HCT116 (cell line): ENCODE results near the gene ZNF512. TPM values are rescaled to one million over a fixed set of nuclear protein-coding genes. Genes with fewer than 3 reads are reported as not detected.

Experiments used
- ATAC-seq: fragments of 200-7000 bp; cut with Tn5 transposase; 2 replicates; pipeline ENCODE4 v1.9.1; 2020; ENCODE audit warnings: mild to moderate bottlenecking, moderate library complexity
- BruUV-seq: library from RNA; stranded (reverse); fragments of 400-500 nt; replicated peaks from 2 replicates; lab custom pipeline; 2021; lab: Mats Ljungman, UMichigan
- CTCF ChIA-PET: fragments of 300-600 bp; sonication (Branson Sonifier 250); formaldehyde crosslinking; loops from one replicate; lab custom pipeline; 2021; ENCODE audit warnings: antibody characterized with exemption; lab: Charles Lee
- POLR2A ChIA-PET: fragments of 300-600, 350-600 bp; sonication (Branson Sonifier 250); formaldehyde crosslinking; loops from one replicate; lab custom pipeline; 2021; ENCODE audit warnings: antibody characterized with exemption; lab: Charles Lee
- RAD21 ChIA-PET, 2 experiments: fragments of 300-600 bp; sonication (Branson Sonifier 250); formaldehyde crosslinking; loops; one replicate each; lab custom pipeline; 2023; ENCODE audit warnings: low total read pairs in 2 of 2; ENCODE audit not compliant: uncharacterized antibody in 2 of 2, unreplicated experiment in 2 of 2, low non-redundant PET in 1 of 2; lab: Charles Lee
- DNase-seq: peaks from one replicate; pipeline ENCODE4 v3.0.0-alpha.2; 2010; ENCODE audit warnings: low read depth, low spot score
- H2AFZ ChIP-seq: fragments of 200-600 bp; shearing (Covaris generic), sonication (generic); 2 replicates; pipeline ENCODE4 v1.6.1; 2017; ENCODE audit warnings: low read depth, mixed run types, mixed read lengths, antibody characterized with exemption, low read length; ENCODE audit not compliant: poor library complexity, severe bottlenecking
- H3K27ac ChIP-seq: 2 replicates; pipeline ENCODE4 v1.5.1; 2012; ENCODE audit warnings: low read depth, low read length
- H3K27me3 ChIP-seq: fragments of 200-600 bp; sonication (generic); 2 replicates; pipeline ENCODE4 v1.6.1; 2016; ENCODE audit warnings: mixed run types, low read length, mixed read lengths; ENCODE audit not compliant: insufficient read depth
- H3K36me3 ChIP-seq, 2 experiments: fragments of 200-500 bp in 1 of 2; fragments of 200-600 bp in 1 of 2; sonication (Bioruptor generic) in 1 of 2; sonication (generic) in 1 of 2; 2 replicates each; pipeline versions ENCODE4 v1.5.1 to v1.6.1; 2014 to 2016; ENCODE audit warnings: low read length in 2 of 2, inconsistent platforms in 1 of 2, mixed read lengths in 1 of 2, mixed run types in 1 of 2; ENCODE audit not compliant: insufficient read depth in 2 of 2, control insufficient read depth in 1 of 2
- H3K4me1 ChIP-seq, 2 experiments: fragments of 200-600 bp in 1 of 2; sonication (generic) in 1 of 2; 2 replicates each; pipeline versions ENCODE4 v1.5.1 to v1.6.1; 2012 to 2017; ENCODE audit warnings: low read length in 2 of 2, inconsistent platforms in 1 of 2, mild to moderate bottlenecking in 1 of 2, mixed read lengths in 1 of 2, mixed run types in 1 of 2, moderate library complexity in 1 of 2; ENCODE audit not compliant: insufficient read depth in 2 of 2, control insufficient read depth in 1 of 2
- H3K4me2 ChIP-seq: fragments of 200-600 bp; sonication (generic); 2 replicates; pipeline ENCODE4 v1.6.1; 2017; ENCODE audit warnings: mixed run types, low read length, mixed read lengths
- H3K4me3 ChIP-seq, 2 experiments: fragments of 200-600 bp in 1 of 2; sonication (generic) in 1 of 2; replicated peaks in 1 of 2; 2 replicates each; pipeline ENCODE4 v1.5.1; 2011 to 2016; ENCODE audit warnings: low read length in 2 of 2, control low read depth in 1 of 2, low read depth in 1 of 2, mild to moderate bottlenecking in 1 of 2, mixed read lengths in 1 of 2, mixed run types in 1 of 2
- H3K79me2 ChIP-seq: fragments of 200-600 bp; sonication (generic); 2 replicates; pipeline ENCODE4 v1.6.1; 2017; ENCODE audit warnings: mild to moderate bottlenecking, mixed run types, low read length, moderate library complexity, mixed read lengths; ENCODE audit not compliant: insufficient read depth
- H3K9ac ChIP-seq: fragments of 200-600 bp; sonication (generic); 2 replicates; pipeline ENCODE4 v1.6.1; 2016; ENCODE audit warnings: low read length, mixed read lengths
- H3K9me2 ChIP-seq: fragments of 200-600 bp; sonication (generic), shearing (Covaris generic); 2 replicates; pipeline ENCODE4 v1.6.1; 2017; ENCODE audit warnings: mixed run types, mild to moderate bottlenecking, moderate library complexity; ENCODE audit not compliant: insufficient read depth
- H3K9me3 ChIP-seq, 2 experiments: fragments of 200-500 bp in 1 of 2; fragments of 200-600 bp in 1 of 2; sonication (Bioruptor generic) in 1 of 2; sonication (generic) in 1 of 2; 2 replicates each; pipeline ENCODE4 v1.6.1; 2014 to 2017; ENCODE audit warnings: low read length in 2 of 2, mixed read lengths in 2 of 2, inconsistent platforms in 1 of 2, low read depth in 1 of 2, mild to moderate bottlenecking in 1 of 2, mixed run types in 1 of 2, moderate library complexity in 1 of 2; ENCODE audit not compliant: control insufficient read depth in 1 of 2, insufficient read depth in 1 of 2
- H4K20me1 ChIP-seq: fragments of 200-600 bp; sonication (generic), shearing (Covaris generic); 2 replicates; pipeline ENCODE4 v1.6.1; 2017; ENCODE audit warnings: mixed run types, mild to moderate bottlenecking, moderate library complexity; ENCODE audit not compliant: insufficient read depth
- ATF3 ChIP-seq: IDR thresholded peaks from 2 replicates; pipeline ENCODE4 v1.6.1; 2012
- CBX3 ChIP-seq: IDR thresholded peaks from 2 replicates; pipeline ENCODE4 v1.6.1; 2012; ENCODE audit warnings: low read depth
- CEBPB ChIP-seq: IDR thresholded peaks from 2 replicates; pipeline ENCODE4 v1.6.1; 2012; ENCODE audit warnings: low read depth
- EGR1 ChIP-seq: IDR thresholded peaks from 2 replicates; pipeline ENCODE4 v1.6.1; 2012; ENCODE audit warnings: low read depth
- EZH2phosphoT487 ChIP-seq: fragments of 200-600 bp; IDR thresholded peaks from 2 replicates; pipeline ENCODE4 v1.6.1; 2018; ENCODE audit warnings: antibody characterized with exemption, borderline replicate concordance
- FOSL1 ChIP-seq: IDR thresholded peaks from 2 replicates; pipeline ENCODE4 v1.6.1; 2012; ENCODE audit warnings: low read depth
- POLR2A ChIP-seq: IDR thresholded peaks from 2 replicates; pipeline ENCODE4 v1.7.0; 2011; ENCODE audit warnings: borderline replicate concordance; ENCODE audit not compliant: insufficient read depth, insufficient read length; ENCODE audit errors: extremely low read depth
- SRF ChIP-seq: IDR thresholded peaks from 2 replicates; pipeline ENCODE4 v1.6.1; 2012; ENCODE audit warnings: low read depth
- TCF7L2 ChIP-seq: IDR thresholded peaks from 2 replicates; pipeline ENCODE4 v1.7.0; 2011; ENCODE audit warnings: borderline replicate concordance, inconsistent platforms; ENCODE audit not compliant: insufficient read depth, insufficient read length; ENCODE audit errors: extremely low read depth
- YY1 ChIP-seq: IDR thresholded peaks from 2 replicates; pipeline ENCODE4 v1.6.1; 2011; ENCODE audit warnings: low read length, low read depth, moderate library complexity, mild to moderate bottlenecking; ENCODE audit not compliant: insufficient replicate concordance; ENCODE audit errors: extremely low read depth
- ZBTB33 ChIP-seq: IDR thresholded peaks from 2 replicates; pipeline ENCODE4 v1.6.1; 2011; ENCODE audit warnings: mild to moderate bottlenecking, low read length, moderate library complexity; ENCODE audit not compliant: insufficient replicate concordance; ENCODE audit errors: extremely low read depth
- intact Hi-C: fragments of 100-400 bp; cut with micrococcal nuclease; formaldehyde crosslinking; loops from 2 replicates; pipeline ENCODE4 v1.10.0; 2022
- total RNA-seq: library from RNA; stranded (reverse); gene quantifications from one replicate; pipeline ENCODE4 v1.2.1, GENCODE V29; 2021; ENCODE audit not compliant: unreplicated experiment
- TF ChIP-seq, protein P1 (sequence below): IDR thresholded peaks from 2 replicates; pipeline ENCODE4 v1.6.1; 2012; ENCODE audit warnings: low read depth
- TF ChIP-seq, protein P2 (sequence below), 3 experiments: fragments of 200-600 bp in 1 of 3; sonication (generic) in 1 of 3; IDR thresholded peaks in 2 of 3; conservative IDR thresholded peaks in 1 of 3; 2 replicates each; pipeline ENCODE4 v1.5.1; 2012 to 2017; ENCODE audit warnings: low read depth in 2 of 3, low read length in 2 of 3, antibody characterized with exemption in 1 of 3, borderline replicate concordance in 1 of 3, control low read depth in 1 of 3, mild to moderate bottlenecking in 1 of 3, mixed read lengths in 1 of 3, mixed run types in 1 of 3, moderate library complexity in 1 of 3; ENCODE audit not compliant: insufficient read depth in 1 of 3

The ZNF512 gene
- total RNA-seq, 1 experiment from 2014 or later: 33.0 TPM

- ChIA-PET RAD21 (no interaction called here), CTCF (no interaction called here), POLR2A (no interaction called here)
- Histone ChIP-seq H3K27me3 (no peaks in the 10 kb centered on the region), H3K79me2 (peaks cover 89% of the 10 kb centered on the region), H3K4me3 (no peak overlapping the region), H3K4me1 (no peaks in the 10 kb centered on the region), H3K9me2 (no peaks in the 10 kb centered on the region), H3K9ac (no peak overlapping the region), H3K27ac (no peak overlapping the region), H2AFZ (no peak overlapping the region), H3K36me3 (no peaks in the 10 kb centered on the region), H3K4me2 (no peak overlapping the region), H4K20me1 (peaks cover 14% of the 10 kb centered on the region; the same call in 1 of the 2 replicates), H3K9me3 (0 out of 4 replicates have a peak, but pooled peaks cover 4% of the 10 kb centered on the region in 2 experiments)
- TF ChIP-seq EGR1: no peak
- no peak for TF ChIP-seq ATF3
- no peak for TF ChIP-seq YY1
- TF ChIP-seq TCF7L2: no peak
- TF ChIP-seq ZBTB33: no peak
- TF ChIP-seq POLR2A: no peak
- TF ChIP-seq SRF: no peak
- TF ChIP-seq CBX3: no peak
- TF ChIP-seq, protein P1, sequence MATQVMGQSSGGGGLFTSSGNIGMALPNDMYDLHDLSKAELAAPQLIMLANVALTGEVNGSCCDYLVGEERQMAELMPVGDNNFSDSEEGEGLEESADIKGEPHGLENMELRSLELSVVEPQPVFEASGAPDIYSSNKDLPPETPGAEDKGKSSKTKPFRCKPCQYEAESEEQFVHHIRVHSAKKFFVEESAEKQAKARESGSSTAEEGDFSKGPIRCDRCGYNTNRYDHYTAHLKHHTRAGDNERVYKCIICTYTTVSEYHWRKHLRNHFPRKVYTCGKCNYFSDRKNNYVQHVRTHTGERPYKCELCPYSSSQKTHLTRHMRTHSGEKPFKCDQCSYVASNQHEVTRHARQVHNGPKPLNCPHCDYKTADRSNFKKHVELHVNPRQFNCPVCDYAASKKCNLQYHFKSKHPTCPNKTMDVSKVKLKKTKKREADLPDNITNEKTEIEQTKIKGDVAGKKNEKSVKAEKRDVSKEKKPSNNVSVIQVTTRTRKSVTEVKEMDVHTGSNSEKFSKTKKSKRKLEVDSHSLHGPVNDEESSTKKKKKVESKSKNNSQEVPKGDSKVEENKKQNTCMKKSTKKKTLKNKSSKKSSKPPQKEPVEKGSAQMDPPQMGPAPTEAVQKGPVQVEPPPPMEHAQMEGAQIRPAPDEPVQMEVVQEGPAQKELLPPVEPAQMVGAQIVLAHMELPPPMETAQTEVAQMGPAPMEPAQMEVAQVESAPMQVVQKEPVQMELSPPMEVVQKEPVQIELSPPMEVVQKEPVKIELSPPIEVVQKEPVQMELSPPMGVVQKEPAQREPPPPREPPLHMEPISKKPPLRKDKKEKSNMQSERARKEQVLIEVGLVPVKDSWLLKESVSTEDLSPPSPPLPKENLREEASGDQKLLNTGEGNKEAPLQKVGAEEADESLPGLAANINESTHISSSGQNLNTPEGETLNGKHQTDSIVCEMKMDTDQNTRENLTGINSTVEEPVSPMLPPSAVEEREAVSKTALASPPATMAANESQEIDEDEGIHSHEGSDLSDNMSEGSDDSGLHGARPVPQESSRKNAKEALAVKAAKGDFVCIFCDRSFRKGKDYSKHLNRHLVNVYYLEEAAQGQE: no peak
- TF ChIP-seq EZH2phosphoT487: no peak
- TF ChIP-seq CEBPB: no peak
- TF ChIP-seq FOSL1: no peak
- TF ChIP-seq, protein P2, sequence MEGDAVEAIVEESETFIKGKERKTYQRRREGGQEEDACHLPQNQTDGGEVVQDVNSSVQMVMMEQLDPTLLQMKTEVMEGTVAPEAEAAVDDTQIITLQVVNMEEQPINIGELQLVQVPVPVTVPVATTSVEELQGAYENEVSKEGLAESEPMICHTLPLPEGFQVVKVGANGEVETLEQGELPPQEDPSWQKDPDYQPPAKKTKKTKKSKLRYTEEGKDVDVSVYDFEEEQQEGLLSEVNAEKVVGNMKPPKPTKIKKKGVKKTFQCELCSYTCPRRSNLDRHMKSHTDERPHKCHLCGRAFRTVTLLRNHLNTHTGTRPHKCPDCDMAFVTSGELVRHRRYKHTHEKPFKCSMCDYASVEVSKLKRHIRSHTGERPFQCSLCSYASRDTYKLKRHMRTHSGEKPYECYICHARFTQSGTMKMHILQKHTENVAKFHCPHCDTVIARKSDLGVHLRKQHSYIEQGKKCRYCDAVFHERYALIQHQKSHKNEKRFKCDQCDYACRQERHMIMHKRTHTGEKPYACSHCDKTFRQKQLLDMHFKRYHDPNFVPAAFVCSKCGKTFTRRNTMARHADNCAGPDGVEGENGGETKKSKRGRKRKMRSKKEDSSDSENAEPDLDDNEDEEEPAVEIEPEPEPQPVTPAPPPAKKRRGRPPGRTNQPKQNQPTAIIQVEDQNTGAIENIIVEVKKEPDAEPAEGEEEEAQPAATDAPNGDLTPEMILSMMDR (IDR thresholded peaks at IDR 0.05 in 2 of 3, conservative IDR thresholded peaks at IDR 0.05 in 1 of 3; ENCODE audit: borderline replicate concordance in 1 of 3, insufficient read depth in 1 of 3, low read depth in 2 of 3, low read length in 2 of 3): no peak
- intact Hi-C loops: no loop called here
- ATAC-seq: no peak
- DNase-seq: no peak
- BruUV-seq: no TSS peak
Measured at GRCh38 chr2:27591745-27592144, 8.9 kb downstream of the ZNF512 start.
